Activated naive CD4-positive, alpha-beta T cell treated with anti-CD3 and anti-CD28 coated beads for 36 hours (primary cell): ENCODE measurements around the gene NOS1. TPM values are rescaled to one million over a fixed set of nuclear protein-coding genes. Genes with fewer than 3 reads are reported as not detected.

Source experiments
- CTCF ChIA-PET: fragments of 350-600 bp; sonication (Branson Sonifier 250); formaldehyde crosslinking; loops from one replicate; lab custom pipeline; 2021; ENCODE audit warnings: antibody characterized with exemption; lab: Charles Lee
- DNase-seq: peaks from one replicate; pipeline ENCODE4 v3.0.0-alpha.2; 2020
- H3K27ac Mint-ChIP-seq: one replicate; pipeline ENCODE4 v1.8.0; 2021; ENCODE audit warnings: mild to moderate bottlenecking, mixed read lengths
- H3K27me3 Mint-ChIP-seq: one replicate; pipeline ENCODE4 v1.8.0; 2021; ENCODE audit warnings: low read depth, mixed read lengths
- H3K36me3 Mint-ChIP-seq: one replicate; pipeline ENCODE4 v1.8.0; 2021; ENCODE audit warnings: low read depth, mixed read lengths
- H3K4me1 Mint-ChIP-seq: one replicate; pipeline ENCODE4 v1.8.0; 2021; ENCODE audit warnings: low read depth, mixed read lengths
- H3K4me3 Mint-ChIP-seq: one replicate; pipeline ENCODE4 v1.8.0; 2021; ENCODE audit warnings: mild to moderate bottlenecking, moderate library complexity, mixed read lengths
- H3K9me3 Mint-ChIP-seq: one replicate; pipeline ENCODE4 v1.8.0; 2021; ENCODE audit warnings: mixed read lengths
- intact Hi-C: fragments of 100-400 bp; cut with micrococcal nuclease; formaldehyde crosslinking; loops from one replicate; pipeline ENCODE4 v1.15.1; 2023
- total RNA-seq, 2 experiments: library from RNA; stranded (reverse); gene quantifications; one replicate each; pipeline ENCODE4 v1.2.3, GENCODE V29; 2021

Gene NOS1
- total RNA-seq, 2 experiments from 2014 or later: 0.02 TPM; not detected in 1

- intact Hi-C loops: no loop called here
- no peaks in the 10 kb centered on the region for H3K4me1 Mint-ChIP-seq
- H3K9me3 Mint-ChIP-seq: no peaks in the 10 kb centered on the region
- CTCF ChIA-PET: no interaction called here
- H3K36me3 Mint-ChIP-seq: peaks cover 36% of the 10 kb centered on the region
- no peak overlapping the region for H3K4me3 Mint-ChIP-seq
- no peak overlapping the region for H3K27ac Mint-ChIP-seq
- no peaks in the 10 kb centered on the region for H3K27me3 Mint-ChIP-seq
- no peak for DNase-seq
Measured at GRCh38 chr12:117159674-117160073, 201.8 kb downstream of the NOS1 start.

GRCh38 chr12:117158911-117159553 is 202.4 kb downstream of the NOS1 start:
- Mint-ChIP-seq H3K4me1 (no peaks in the 10 kb centered on the region), H3K4me3 (no peak overlapping the region), H3K27ac (no peak overlapping the region), H3K36me3 (peaks cover 36% of the 10 kb centered on the region), H3K27me3 (no peaks in the 10 kb centered on the region), H3K9me3 (no peaks in the 10 kb centered on the region)
- no peak for DNase-seq
- intact Hi-C loops: no loop called here
- CTCF ChIA-PET: no interaction called here

Other genes starting within 250 kb of the NOS1 start
- 10 to 100 TPM; 18.2 to 19.7 TPM for gene FBXO21, start 171.2 kb downstream of the NOS1 start, total RNA-seq